NCI-H1105 (cell line): ENCODE measurements around the gene KRTAP2-3.

Experiments
- DNase-seq: peaks from one replicate; lab custom pipeline; 2025; lab: John Stamatoyannopoulos, UW

The KRTAP2-3 gene

GRCh38 chr17:41029633-41030245 is 30.2 kb downstream of the KRTAP2-3 start, which contains the start of gene KRTAP1-4:
Gene KRTAP1-4 (minus strand): TSS chr17:41030195. CDS start chr17:41030078, 117 bp downstream.
- DNase-seq, result peak; percentile 14

GRCh38 chr17:41026715-41027471 is 33.0 kb downstream of the KRTAP2-3 start, which contains the start of gene KRTAP1-5:
Gene KRTAP1-5 (minus strand): TSS chr17:41027208. CDS start chr17:41027155, 53 bp downstream.
- no peak for DNase-seq

GRCh38 chr17:41024697-41025096 is 35.2 kb downstream of the KRTAP2-3 start:
- DNase-seq, result no peak

- DNase-seq, result no peak
These were observed 39.6 kb downstream of the KRTAP2-3 start for GRCh38 chr17:41020336-41020735.

DNA sequence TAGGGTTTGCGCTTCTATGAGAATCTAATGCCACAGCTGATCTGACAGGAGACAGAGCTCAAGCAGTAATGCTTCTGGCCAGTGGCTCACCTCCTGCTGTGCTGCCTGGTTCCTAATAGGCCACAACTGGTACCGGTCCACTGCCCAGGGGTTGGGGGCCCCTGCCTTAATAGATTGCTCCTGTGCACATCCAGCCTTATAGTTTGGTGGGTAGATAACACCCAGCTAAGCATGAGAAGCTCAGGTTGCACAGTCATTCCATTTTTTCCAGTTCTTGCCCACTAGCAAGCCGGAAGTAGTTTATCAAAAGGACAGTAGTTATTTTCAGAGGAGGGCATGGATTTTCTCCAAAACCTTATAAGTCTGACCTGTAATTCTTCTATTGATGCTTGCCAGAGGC is 40.5 kb downstream of the KRTAP2-3 start:
- no peak for DNase-seq

DNA sequence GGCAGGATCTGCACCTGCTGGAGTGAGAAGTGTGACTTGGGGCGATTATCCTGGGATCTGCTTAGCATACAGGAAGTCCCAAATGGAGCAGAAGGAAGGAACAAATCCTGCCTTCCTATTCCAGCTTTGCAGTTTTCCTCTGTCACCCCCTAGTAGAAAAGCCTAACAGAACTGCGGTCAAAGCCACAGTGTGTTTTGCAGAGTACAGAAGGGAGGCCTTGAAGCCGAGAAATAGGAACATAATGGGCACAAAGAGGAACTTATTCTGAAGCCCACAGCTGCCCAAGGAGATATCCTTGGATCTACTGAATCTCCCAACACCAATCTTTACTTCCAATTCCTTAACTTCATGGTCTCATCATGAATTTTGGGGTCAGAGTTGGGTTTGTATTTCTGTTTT is 41.4 kb downstream of the KRTAP2-3 start:
- DNase-seq, result no peak

- DNase-seq, result no peak
These were observed 43.2 kb downstream of the KRTAP2-3 start for GRCh38 chr17:41016578-41017215.

DNA sequence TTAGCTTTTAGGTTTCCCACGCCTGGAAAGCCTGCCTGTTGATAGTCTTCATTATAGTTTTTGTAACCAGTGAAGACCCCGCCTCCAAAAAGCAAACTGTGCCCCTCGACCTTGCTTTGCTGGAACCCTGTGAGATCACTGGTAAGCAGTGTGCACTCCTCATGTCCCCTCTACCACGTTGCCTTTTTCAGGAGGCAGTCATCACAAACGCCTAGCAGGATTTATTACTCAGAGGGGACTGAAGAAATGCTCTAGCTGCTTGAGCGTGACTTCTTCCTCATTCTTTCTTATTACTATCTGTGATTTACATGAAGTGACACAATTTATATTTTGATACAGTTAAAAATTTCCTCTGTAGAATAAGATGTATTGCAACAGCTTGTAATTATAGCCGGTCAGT is 44.5 kb downstream of the KRTAP2-3 start:
- no peak for DNase-seq

DNA sequence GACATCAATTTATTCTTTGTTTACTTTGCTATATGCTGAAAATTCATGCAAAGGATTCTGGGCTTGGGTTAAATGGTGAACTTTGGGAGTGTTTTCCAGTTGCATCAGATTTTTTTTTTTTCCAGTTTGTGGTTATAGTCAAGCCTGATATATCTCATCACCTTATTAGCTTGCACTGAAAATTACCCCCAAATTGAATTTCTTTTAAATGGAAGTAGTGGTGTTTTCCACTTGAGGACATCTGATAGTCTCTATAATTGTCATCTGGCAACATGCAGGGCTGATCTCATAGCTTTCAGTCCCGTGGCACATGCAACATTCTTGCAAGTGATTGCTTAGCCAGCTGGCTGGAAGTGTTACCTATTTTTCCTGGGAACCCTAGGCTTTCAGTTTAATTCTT is 46.3 kb downstream of the KRTAP2-3 start:
- DNase-seq, result peak; percentile 62

DNA sequence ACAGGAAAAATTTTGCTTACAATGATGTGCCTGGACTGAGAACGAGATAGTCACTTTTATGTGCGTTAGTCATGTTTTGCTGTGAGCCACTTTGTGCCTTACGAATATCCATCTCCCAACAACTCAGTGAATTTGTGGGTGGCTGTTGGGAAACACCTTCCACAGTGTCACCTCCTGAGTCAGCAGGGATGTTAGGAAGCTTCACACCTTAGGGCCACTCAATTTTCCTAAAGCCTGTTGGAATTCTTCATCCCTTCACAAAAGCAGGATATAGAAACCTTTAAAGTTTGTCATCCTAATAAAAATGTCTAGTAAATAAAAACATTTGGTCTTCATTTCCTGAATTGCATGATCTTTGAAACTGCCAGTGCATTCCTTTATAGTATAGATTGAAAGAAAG is 46.7 kb downstream of the KRTAP2-3 start:
- DNase-seq, result no peak

- DNase-seq, result no peak
These were observed 47.4 kb downstream of the KRTAP2-3 start for GRCh38 chr17:41012326-41013120.

DNA sequence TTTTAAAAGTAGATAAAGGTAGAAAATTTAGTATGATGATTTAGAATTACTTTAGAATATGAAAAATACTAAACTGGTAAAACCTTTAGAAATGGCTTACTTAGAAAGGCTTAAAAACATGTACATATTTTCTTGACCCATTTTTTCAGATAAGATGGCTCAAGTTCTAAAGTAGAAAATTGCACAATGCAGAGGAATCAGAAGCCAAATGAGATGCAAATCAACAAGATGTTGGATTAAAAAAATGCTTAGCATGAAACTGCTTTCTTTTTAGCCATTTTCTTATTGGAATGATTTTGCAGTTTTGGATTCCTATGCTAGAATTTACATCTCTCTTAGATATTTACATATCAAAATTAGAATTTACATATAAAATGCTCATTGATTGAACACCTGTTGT is 49.5 kb downstream of the KRTAP2-3 start:
- no peak for DNase-seq

GRCh38 chr17:41009936-41010335 is 50.0 kb downstream of the KRTAP2-3 start:
- DNase-seq, result no peak

DNA sequence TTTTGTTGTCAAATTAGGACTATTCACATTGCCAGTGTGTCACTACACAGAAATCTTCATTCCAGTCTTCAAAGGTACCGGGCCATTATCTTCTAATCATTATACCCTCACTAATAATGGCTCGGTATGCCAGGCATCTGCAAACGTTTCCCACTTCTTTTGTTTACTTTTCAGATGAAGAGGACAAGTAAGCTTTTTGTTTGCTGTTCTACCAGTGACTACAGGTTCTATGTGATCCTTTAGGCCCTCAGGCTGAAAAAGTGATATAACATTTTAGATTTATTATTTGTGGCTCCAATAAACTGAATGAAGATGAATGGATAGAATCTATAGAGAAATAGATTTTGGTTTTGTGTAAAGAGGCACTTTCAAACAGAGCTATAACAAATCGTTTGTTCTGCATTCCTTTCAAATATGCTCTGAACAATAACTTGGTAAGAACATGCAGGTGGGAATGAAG is 50.6 kb downstream of the KRTAP2-3 start:
- DNase-seq, result peak; percentile 62
